ENCODE measurements around the gene CCDC3. TPM values are rescaled to one million over a fixed set of nuclear protein-coding genes. Genes with fewer than 3 reads are reported as not detected.
"Not testable (repeated sequence)": the region's sequence is repeated elsewhere in the genome, so short reads cannot be mapped to it uniquely, and the experiment has no call there.

Gene CCDC3
- total RNA-seq, 1 donor from 2014 or later = 0.66 TPM

DNA sequence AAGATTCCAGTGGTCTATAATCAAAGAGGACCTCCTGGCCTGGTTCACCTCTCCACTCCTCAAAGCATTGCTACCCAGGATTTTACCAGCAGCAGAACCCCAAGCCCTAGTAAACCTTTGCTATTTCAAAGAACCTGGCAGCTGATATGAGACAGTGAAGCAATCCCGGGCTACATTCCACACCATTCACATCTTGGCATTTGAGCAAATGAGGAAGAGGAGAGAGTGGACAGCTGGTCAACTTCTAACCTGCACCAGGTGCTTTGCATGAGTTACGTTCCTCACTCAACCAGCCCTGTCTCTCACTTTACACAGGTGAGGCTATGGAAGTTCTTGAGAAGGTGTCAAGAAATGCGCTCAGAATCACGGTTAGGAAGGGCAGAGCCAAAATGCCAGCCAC, 1.1 kb downstream of the CCDC3 start:
- DNase-seq (ENCODE audit: low read depth, low spot score) = no peak

DNA sequence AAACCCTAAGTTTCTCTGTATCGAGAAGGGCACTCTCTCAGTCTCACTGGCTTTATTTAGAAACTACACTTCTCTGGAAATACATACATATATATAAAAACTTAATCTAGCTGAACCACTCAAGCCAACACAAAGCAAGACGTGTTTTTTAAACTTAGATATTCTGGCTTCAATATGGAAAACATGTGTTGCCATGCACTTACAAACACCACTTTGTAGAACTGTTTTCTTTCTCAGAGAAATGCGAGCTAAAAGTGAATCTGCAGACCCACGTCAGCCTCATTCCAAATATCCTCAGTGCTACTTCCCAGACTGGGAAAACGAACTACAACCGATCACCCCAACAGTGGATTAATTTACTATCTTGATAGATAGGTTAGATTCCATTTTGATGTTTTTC, 1.7 kb downstream of the CCDC3 start:
- DNase-seq (ENCODE audit: low read depth, low spot score) = no peak

GRCh38 chr10:12995425-12995861, 6.1 kb downstream of the CCDC3 start:
- DNase-seq (ENCODE audit: low read depth, low spot score) = no peak

- DNase-seq (ENCODE audit: low read depth, low spot score) = no peak
Measured at GRCh38 chr10:12993595-12993994, 7.9 kb downstream of the CCDC3 start.

- no peak for DNase-seq (ENCODE audit: low read depth, low spot score)
Measured at GRCh38 chr10:12985347-12985746, 16.2 kb downstream of the CCDC3 start.

DNA sequence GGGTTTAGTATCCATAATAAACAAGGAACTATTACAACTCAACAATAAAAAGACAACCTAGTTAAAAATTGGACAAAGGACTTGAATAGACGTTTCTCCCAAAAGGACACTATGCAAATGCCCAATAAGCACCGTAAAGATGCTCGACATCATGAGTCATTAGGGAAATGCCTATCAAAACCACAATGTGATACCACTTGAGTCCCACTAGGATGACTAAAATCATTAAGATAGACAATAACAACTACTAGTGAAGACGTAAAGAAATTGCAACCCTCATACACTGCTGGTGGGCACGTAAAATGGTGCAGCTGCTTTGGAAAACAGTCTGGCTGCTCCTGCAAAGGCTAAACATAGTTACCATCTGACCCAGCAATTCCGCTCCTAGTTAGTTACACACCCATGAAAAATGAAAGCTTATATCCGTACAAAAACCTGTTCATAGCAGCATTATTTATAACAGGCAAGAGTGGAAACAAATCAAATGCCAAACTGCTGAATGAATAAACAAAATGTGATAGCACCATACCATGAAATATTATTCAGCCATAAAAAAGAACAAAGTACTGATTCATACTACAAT, 17.3 kb downstream of the CCDC3 start:
- DNase-seq (ENCODE audit: low read depth, low spot score) = no peak

DNA sequence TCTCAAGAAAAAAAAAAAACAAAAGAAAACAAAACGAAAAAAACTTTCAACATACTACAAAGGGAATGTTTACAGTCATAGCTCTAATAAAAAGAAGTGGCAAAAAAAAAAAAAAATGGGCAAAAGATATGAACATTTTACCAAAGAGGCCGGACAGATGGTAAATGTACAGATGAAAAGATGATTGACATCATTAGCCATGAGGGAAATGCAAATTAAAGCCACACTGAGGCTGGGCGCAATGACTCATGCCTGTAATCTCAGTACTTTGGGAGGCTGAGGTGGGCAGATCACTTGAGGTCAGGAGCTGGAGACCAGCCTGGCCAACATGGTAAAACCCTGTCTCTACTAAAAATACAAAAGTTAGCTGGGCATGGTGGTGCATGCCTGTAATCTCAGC, 17.9 kb downstream of the CCDC3 start:
- not testable (repeated sequence) for DNase-seq (ENCODE audit: low read depth, low spot score)

DNA sequence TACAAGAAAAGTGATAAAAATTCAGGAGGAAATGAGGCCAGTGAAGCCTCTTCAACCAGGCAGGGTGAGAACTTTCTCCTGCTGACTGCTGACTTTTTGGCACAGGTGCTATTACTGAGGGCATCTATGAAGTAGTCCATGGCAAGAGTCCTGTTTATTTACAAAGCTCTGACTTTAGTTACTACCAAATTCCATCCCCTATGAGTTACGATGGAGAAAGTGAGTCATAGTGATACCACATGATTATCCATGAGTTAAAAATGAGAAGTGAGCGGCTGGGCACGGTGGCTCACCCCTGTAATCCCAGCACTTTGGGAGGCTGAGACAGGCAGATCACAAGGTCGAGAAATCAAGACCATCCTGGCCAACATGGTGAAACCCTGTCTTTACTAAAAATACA, 19.9 kb downstream of the CCDC3 start:
- no peak for DNase-seq (ENCODE audit: low read depth, low spot score)

GRCh38 chr10:12980713-12981306, 20.7 kb downstream of the CCDC3 start:
- DNase-seq (ENCODE audit: low read depth, low spot score) = no peak

DNA sequence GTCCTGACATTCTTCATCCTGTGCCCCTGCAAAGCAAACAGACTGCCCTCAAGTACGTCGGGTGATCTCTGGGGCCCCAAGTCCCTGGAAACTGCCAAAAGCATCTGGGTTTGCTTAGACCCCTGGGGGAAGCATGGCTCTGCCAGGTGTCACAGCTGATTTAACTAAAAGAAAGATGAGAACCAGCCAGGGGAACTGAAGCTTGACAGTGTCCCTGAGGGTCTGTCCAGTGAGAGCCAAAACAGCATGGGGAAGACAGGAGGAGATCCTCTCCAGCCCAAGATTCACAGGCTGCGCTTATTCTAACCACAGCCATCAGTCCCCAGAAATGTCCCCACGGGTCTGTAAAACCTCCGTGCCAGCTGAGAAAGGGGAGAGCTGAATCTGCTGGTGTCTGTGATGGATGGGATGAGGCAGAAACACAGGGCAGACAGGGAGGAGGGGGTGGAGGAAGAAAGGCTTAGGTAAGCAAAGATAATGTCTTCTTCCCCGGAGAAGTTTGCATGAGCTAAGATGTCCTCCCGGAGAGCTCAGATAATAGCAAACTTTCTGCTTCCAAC, 21.3 kb downstream of the CCDC3 start:
- DNase-seq (ENCODE audit: low read depth, low spot score) = no peak

- DNase-seq (ENCODE audit: low read depth, low spot score) = no peak
Measured at GRCh38 chr10:12978891-12979290, 22.6 kb downstream of the CCDC3 start.

DNA sequence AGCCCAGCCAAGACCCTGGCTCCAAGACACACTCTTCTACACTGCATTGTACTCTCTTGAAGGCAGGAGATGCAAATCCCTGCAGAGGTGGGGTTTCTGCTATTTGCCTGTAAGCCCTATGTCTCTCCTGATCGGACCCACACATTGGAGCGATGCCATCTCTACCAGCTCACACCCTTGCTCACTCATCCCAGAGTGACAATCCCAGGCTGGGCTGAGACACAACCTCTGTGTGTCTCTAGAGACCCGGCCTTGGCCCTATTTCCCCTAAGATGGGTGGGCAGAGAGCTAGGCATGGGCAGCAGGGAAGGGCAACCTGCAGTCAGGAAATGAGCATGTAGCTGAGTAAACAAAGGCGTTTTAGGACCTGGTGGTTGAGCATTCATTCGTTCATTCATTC, 25.6 kb downstream of the CCDC3 start:
- DNase-seq (ENCODE audit: low read depth, low spot score) = no peak

GRCh38 chr10:12975266-12975665, 26.2 kb downstream of the CCDC3 start:
- DNase-seq (ENCODE audit: low read depth, low spot score) = no peak

- DNase-seq (ENCODE audit: low read depth, low spot score) = no peak
Measured at GRCh38 chr10:12974491-12975199, 26.9 kb downstream of the CCDC3 start.

DNA sequence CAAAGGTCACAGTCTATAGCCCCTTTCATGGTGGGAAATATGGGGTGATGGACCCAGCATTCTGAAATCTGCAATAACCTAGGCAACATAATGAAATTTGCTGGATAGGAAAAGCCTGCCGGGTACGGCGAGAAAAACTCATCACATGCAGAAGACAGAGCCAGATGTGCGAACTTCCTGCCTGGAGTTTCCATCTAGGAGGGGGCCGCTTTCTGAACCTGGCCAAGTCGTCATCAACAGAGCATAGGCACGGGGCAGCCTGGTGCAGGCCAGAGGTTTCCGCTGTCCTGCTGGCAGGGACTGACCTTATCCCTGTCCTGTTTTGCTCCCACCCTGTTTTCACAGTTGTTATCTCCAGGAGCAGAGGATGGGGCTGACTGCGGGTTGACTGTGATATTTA, 27.4 kb downstream of the CCDC3 start:
- DNase-seq (ENCODE audit: low read depth, low spot score) = no peak

GRCh38 chr10:12973149-12973718, 28.3 kb downstream of the CCDC3 start:
- DNase-seq (ENCODE audit: low read depth, low spot score) = no peak

GRCh38 chr10:12972146-12972545, 29.4 kb downstream of the CCDC3 start:
- DNase-seq (ENCODE audit: low read depth, low spot score) = no peak

DNA sequence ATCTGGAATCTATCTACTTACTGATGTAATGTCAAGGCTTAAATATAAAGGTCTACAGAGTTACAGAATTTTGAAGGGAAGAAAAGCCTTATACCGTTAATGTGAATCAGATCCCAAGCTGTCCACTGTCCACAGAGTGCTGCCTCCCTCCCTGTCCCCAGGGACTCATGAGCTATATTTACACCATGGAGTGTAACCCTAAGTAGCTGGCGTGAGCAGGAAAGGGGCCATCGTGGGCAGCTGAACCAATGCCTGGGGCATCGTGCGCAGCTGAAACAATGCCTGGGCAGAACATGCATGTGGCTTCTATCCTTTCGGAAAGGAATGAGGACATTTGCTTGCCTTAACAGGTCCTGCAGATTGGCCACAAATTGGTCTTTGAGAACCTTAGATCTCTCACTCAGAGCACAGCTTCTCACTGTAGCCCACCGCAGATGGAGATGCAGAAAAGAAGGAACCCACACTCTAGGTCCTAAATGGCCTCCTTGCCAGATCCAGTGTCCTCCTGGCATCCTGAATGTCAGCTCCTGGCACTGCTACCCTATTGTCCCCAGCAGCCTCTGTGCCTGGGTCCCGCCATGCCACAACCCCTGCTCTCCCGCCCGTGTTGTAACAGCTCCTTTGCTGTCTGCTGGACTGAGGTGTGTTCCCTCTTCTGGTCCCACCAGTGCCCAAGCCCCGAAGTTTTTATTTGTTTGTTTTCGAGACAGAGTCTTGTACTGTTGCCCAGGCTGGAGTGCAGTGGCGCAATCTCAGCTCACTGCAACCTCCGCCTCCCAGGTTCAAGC, 30.3 kb downstream of the CCDC3 start:
- DNase-seq (ENCODE audit: low read depth, low spot score) = no peak

- DNase-seq (ENCODE audit: low read depth, low spot score) = no peak
Measured at GRCh38 chr10:12969951-12970350, 31.6 kb downstream of the CCDC3 start.

GRCh38 chr10:12966067-12966466, 35.4 kb downstream of the CCDC3 start:
- no peak for DNase-seq (ENCODE audit: low read depth, low spot score)

- no peak for DNase-seq (ENCODE audit: low read depth, low spot score)
Measured at GRCh38 chr10:12965571-12965970, 35.9 kb downstream of the CCDC3 start.

GRCh38 chr10:12962556-12962955, 39.0 kb downstream of the CCDC3 start:
- no peak for DNase-seq (ENCODE audit: low read depth, low spot score)
